Effector memory CD4-positive, alpha-beta T cell (primary cell): Measurements from ENCODE around the gene CSMD2.

Experiments used
- DNase-seq, 3 donors: peaks; one replicate each; pipeline ENCODE4 v3.0.0-alpha.2; 2020
- H3K27ac ChIP-seq: 2 replicates; pipeline ENCODE4 v1.7.0; 2013; ENCODE audit warnings: mild to moderate bottlenecking, low read length, moderate library complexity; ENCODE audit not compliant: insufficient read depth, poor library complexity, severe bottlenecking
- H3K27me3 ChIP-seq: replicated peaks from 2 replicates; pipeline ENCODE4 v1.7.0; 2013; ENCODE audit warnings: mild to moderate bottlenecking, low read length; ENCODE audit not compliant: insufficient read depth, control insufficient read depth, poor library complexity, severe bottlenecking
- H3K36me3 ChIP-seq: 2 replicates; pipeline ENCODE4 v1.7.0; 2013; ENCODE audit warnings: mild to moderate bottlenecking, low read length, moderate library complexity; ENCODE audit not compliant: control insufficient read depth, insufficient read depth
- H3K4me1 ChIP-seq: 2 replicates; pipeline ENCODE4 v1.7.0; 2013; ENCODE audit warnings: low read length, mild to moderate bottlenecking; ENCODE audit not compliant: control insufficient read depth, insufficient read depth, poor library complexity, severe bottlenecking
- H3K4me3 ChIP-seq: 2 replicates; pipeline ENCODE4 v1.7.0; 2013; ENCODE audit warnings: low read length, low read depth, mild to moderate bottlenecking; ENCODE audit not compliant: insufficient read depth, poor library complexity, severe bottlenecking
- H3K9me3 ChIP-seq: 2 replicates; pipeline ENCODE4 v1.7.0; 2013; ENCODE audit warnings: mild to moderate bottlenecking, low read length, moderate library complexity; ENCODE audit not compliant: control insufficient read depth

CSMD2 gene

GRCh38 chr1:34178072-34178471, 13.0 kb upstream of the CSMD2 start:
- Histone ChIP-seq H3K4me3 (no peak overlapping the region), H3K36me3 (no peaks in the 10 kb centered on the region), H3K27ac (no peak overlapping the region), H3K9me3 (no peaks in the 10 kb centered on the region), H3K4me1 (no peaks in the 10 kb centered on the region), H3K27me3 (peaks cover 9% of the 10 kb centered on the region)
- DNase-seq = no peak

GRCh38 chr1:34176830-34177603, 12.0 kb upstream of the CSMD2 start, which contains the start of gene C1orf94:
C1orf94 (plus strand) TSS chr1:34176907; CDS start chr1:34177790, 883 bp downstream.
- Histone ChIP-seq H3K4me3 (no peak within 1 kb of the TSS), H3K9me3 (no peaks in the 10 kb centered on the region), H3K36me3 (no peaks in the 10 kb centered on the region), H3K4me1 (no peaks in the 10 kb centered on the region), H3K27me3 (peaks cover 12% of the 10 kb centered on the region), H3K27ac (no peak within 1 kb of the TSS)
- DNase-seq = no peak

- H3K27me3 ChIP-seq = peaks cover 12% of the 10 kb centered on the region
- H3K4me1 ChIP-seq = no peaks in the 10 kb centered on the region
- H3K36me3 ChIP-seq = no peaks in the 10 kb centered on the region
- DNase-seq = no peak
- H3K9me3 ChIP-seq = no peaks in the 10 kb centered on the region
- H3K4me3 ChIP-seq = no peak overlapping the region
- H3K27ac ChIP-seq = no peak overlapping the region
These were observed 10.7 kb upstream of the CSMD2 start for GRCh38 chr1:34175744-34176143.

GRCh38 chr1:34167389-34167788, 2.4 kb upstream of the CSMD2 start:
- Histone ChIP-seq H3K27ac (no peak overlapping the region), H3K27me3 (peaks cover 6% of the 10 kb centered on the region), H3K4me1 (peaks cover 6% of the 10 kb centered on the region), H3K9me3 (no peaks in the 10 kb centered on the region), H3K4me3 (no peak overlapping the region), H3K36me3 (no peaks in the 10 kb centered on the region)
- DNase-seq = no peak

- no peak overlapping the region for H3K4me3 ChIP-seq
These were observed 1.8 kb upstream of the CSMD2 start for GRCh38 chr1:34166625-34167361.

GRCh38 chr1:34166191-34166624, 1.2 kb upstream of the CSMD2 start:
- H3K4me3 ChIP-seq = no peak overlapping the region
- peaks cover 6% of the 10 kb centered on the region for H3K27me3 ChIP-seq
- DNase-seq = no peak
- no peaks in the 10 kb centered on the region for H3K36me3 ChIP-seq
- no peaks in the 10 kb centered on the region for H3K9me3 ChIP-seq
- H3K4me1 ChIP-seq = peaks cover 6% of the 10 kb centered on the region
- no peak overlapping the region for H3K27ac ChIP-seq

More at GRCh38 chr1:34166625-34167361, 1.8 kb upstream of the CSMD2 start:
- Histone ChIP-seq H3K9me3 (no peaks in the 10 kb centered on the region), H3K4me1 (peaks cover 6% of the 10 kb centered on the region), H3K36me3 (no peaks in the 10 kb centered on the region), H3K27ac (no peak overlapping the region), H3K27me3 (peaks cover 6% of the 10 kb centered on the region)
- DNase-seq = no peak

- Histone ChIP-seq H3K4me3 (no peak overlapping the region), H3K36me3 (no peaks in the 10 kb centered on the region), H3K27me3 (peaks cover 6% of the 10 kb centered on the region), H3K4me1 (peaks cover 6% of the 10 kb centered on the region), H3K9me3 (no peaks in the 10 kb centered on the region), H3K27ac (no peak overlapping the region)
- DNase-seq = no peak
These were observed 442 bp upstream of the CSMD2 start for GRCh38 chr1:34165422-34165921.

- H3K27me3 ChIP-seq = peaks cover 6% of the 10 kb centered on the region
- no peak for DNase-seq
- no peaks in the 10 kb centered on the region for H3K36me3 ChIP-seq
- peaks cover 6% of the 10 kb centered on the region for H3K4me1 ChIP-seq
- no peak overlapping the region for H3K4me3 ChIP-seq
- H3K27ac ChIP-seq = no peak overlapping the region
- no peaks in the 10 kb centered on the region for H3K9me3 ChIP-seq
These were observed 968 bp downstream of the CSMD2 start for GRCh38 chr1:34163792-34164731.

- H3K4me1 ChIP-seq = peaks cover 6% of the 10 kb centered on the region
- no peak for DNase-seq
- no peak overlapping the region for H3K27ac ChIP-seq
- no peaks in the 10 kb centered on the region for H3K36me3 ChIP-seq
- H3K4me3 ChIP-seq = no peak overlapping the region
- H3K9me3 ChIP-seq = no peaks in the 10 kb centered on the region
- peaks cover 9% of the 10 kb centered on the region for H3K27me3 ChIP-seq
These were observed 1.9 kb downstream of the CSMD2 start for GRCh38 chr1:34162852-34163766.
